Psoas muscle (tissue), 8 donors: ENCODE results near the gene RB1. TPM values are rescaled to one million over a fixed set of nuclear protein-coding genes. Genes with fewer than 3 reads are reported as not detected.

ENCODE experiments used
- ATAC-seq, 4 donors: fragments of 200-7000 bp; cut with Tn5 transposase; one replicate each; pipeline ENCODE4 v1.9.1; 2020; ENCODE audit warnings: moderate library complexity in 3 of 4, mild to moderate bottlenecking in 2 of 4
- DNase-seq, 2 donors: peaks; one replicate each; pipeline ENCODE4 v3.0.0-alpha.2; 2020
- H3K27ac ChIP-seq: fragments of 200-600 bp; one replicate; pipeline ENCODE4 v1.8.0; 2022
- H3K27me3 ChIP-seq, 3 donors: fragments of 200-600 bp in 1 of 3; one replicate each; pipeline versions ENCODE4 v1.6.1 to v1.8.0; 2013 to 2022; ENCODE audit warnings: low read length in 2 of 3, mild to moderate bottlenecking in 2 of 3, moderate library complexity in 1 of 3; ENCODE audit not compliant: insufficient read depth in 3 of 3
- H3K36me3 ChIP-seq, 2 donors: fragments of 200-600 bp in 1 of 2; one replicate each; pipeline versions ENCODE4 v1.6.1 to v1.8.0; 2013 to 2022; ENCODE audit warnings: low read depth in 1 of 2, mild to moderate bottlenecking in 1 of 2, moderate library complexity in 1 of 2; ENCODE audit not compliant: insufficient read depth in 1 of 2
- H3K4me1 ChIP-seq: fragments of 200-600 bp; one replicate; pipeline ENCODE4 v1.8.0; 2022
- H3K4me3 ChIP-seq: fragments of 200-600 bp; one replicate; pipeline ENCODE4 v1.8.0; 2022; ENCODE audit warnings: mild to moderate bottlenecking
- H3K9me3 ChIP-seq: fragments of 200-600 bp; one replicate; pipeline ENCODE4 v1.8.0; 2022
- WGBS, 3 donors: extraction: QIAGEN DNeasy Blood & Tissue Kit; methylation state at CpG; one replicate each; pipeline versions ENCODE4 v1.1.6 to v1.1.7; 2013; 5-methylcytosine and 5-hydroxymethylcytosine counted together
- intact Hi-C, 2 donors: fragments of 100-400 bp; cut with DNase I; formaldehyde crosslinking; loops; one replicate each; pipeline versions ENCODE4 v1.11.0 to v1.14.2; 2022
- polyA plus RNA-seq, 3 donors: library from polyadenylated mRNA; stranded (reverse); fragments of 200-250 nt; gene quantifications; one replicate each; pipeline ENCODE4 v1.2.3, GENCODE V29; 2013
- total RNA-seq, 4 donors: library from RNA; stranded (reverse); fragmentation: NEBNext Ultra II Directional in 2 of 4; extraction: Animal tissue kit (Norgen Biotek cat#: 25700) in 2 of 4; gene quantifications; one replicate each; pipeline versions ENCODE4 v1.2.1 to v1.2.4, GENCODE V29; 2021 to 2023
- TF ChIP-seq, protein P1 (sequence below): fragments of 200-600 bp; IDR thresholded peaks from one replicate; pipeline ENCODE4 v1.8.0; 2022; ENCODE audit warnings: antibody characterized with exemption
- donor health status: healthy with polysubstance abuse.
- donor health status: DM: no; HTN: no; CAD: no; lungs with moderate emphysema.
- donor health status: Bipolar disorder and iron deficiency.
- donor health status: healthy.
- donor health status: DM: yes; HTN: yes; CAD: no.
- donor health status: DM: no; HTN: no; CAD: no.
- donor health status: DM: no; HTN: no; CAD: no.
- donor health status: DM: yes; HTN: yes; CAD: no.

The RB1 gene
- total and polyA plus RNA-seq, 7 donors: 16.6 to 35.6 (median 28.0) TPM

DNA sequence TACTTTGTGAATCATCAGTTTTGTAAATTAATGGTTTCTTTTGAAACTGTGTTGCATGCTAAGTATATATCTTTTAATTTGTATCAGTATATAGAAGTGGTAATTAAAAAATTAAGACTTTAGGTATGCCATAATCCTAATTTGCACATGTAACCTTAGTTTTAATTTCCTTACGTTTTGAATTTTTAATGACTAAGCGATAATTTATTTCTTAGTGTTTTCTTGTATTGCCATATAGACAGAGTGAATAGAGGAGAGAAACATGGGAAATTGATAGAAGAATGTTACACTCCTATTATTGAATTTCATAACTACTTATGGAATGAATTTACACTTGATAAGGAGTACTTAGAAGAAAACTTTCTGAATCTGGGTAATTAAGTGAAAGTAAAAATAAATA is 79.8 kb downstream of the RB1 start:
- 94 to 99% (median 97%) methylated on average over 2 of the region's 2 CpGs for WGBS, 3 donors
- DNase-seq (no peak), ATAC-seq (no peak)
- H3K36me3 ChIP-seq: peaks cover 3 to 46% of the 10 kb centered on the region in 2 donors
- H3K9me3 ChIP-seq: no peaks in the 10 kb centered on the region
- no peaks in the 10 kb centered on the region for H3K27me3 ChIP-seq
- H3K27ac ChIP-seq: no peak overlapping the region
- H3K4me3 ChIP-seq: no peak overlapping the region
- H3K4me1 ChIP-seq: no peaks in the 10 kb centered on the region
- intact Hi-C loops: no loop called here
- TF ChIP-seq, protein P1, sequence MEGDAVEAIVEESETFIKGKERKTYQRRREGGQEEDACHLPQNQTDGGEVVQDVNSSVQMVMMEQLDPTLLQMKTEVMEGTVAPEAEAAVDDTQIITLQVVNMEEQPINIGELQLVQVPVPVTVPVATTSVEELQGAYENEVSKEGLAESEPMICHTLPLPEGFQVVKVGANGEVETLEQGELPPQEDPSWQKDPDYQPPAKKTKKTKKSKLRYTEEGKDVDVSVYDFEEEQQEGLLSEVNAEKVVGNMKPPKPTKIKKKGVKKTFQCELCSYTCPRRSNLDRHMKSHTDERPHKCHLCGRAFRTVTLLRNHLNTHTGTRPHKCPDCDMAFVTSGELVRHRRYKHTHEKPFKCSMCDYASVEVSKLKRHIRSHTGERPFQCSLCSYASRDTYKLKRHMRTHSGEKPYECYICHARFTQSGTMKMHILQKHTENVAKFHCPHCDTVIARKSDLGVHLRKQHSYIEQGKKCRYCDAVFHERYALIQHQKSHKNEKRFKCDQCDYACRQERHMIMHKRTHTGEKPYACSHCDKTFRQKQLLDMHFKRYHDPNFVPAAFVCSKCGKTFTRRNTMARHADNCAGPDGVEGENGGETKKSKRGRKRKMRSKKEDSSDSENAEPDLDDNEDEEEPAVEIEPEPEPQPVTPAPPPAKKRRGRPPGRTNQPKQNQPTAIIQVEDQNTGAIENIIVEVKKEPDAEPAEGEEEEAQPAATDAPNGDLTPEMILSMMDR: no peak

DNA sequence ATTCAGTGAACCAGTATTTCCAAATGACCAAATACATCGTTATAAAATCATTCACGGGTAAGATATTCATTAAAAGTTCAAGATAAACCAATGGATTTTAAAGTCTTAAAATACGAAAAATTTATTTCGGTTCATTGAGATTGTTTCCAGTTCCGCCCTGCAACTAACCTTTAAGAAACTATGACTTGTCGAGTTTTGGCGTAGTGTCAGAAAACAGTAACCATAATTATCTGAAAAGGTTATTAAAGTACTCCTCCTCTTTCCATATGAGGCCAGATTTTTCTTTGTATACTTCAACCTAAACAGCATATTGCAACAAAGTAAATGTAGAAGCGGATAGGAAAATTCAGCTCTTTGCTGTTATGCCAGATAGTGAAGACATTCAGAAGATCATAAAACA is 83.3 kb downstream of the RB1 start:
- intact Hi-C loops: no loop called here
- WGBS, 3 donors: 94 to 97% (median 96%) methylated on average over 8 of the region's 8 CpGs

DNA sequence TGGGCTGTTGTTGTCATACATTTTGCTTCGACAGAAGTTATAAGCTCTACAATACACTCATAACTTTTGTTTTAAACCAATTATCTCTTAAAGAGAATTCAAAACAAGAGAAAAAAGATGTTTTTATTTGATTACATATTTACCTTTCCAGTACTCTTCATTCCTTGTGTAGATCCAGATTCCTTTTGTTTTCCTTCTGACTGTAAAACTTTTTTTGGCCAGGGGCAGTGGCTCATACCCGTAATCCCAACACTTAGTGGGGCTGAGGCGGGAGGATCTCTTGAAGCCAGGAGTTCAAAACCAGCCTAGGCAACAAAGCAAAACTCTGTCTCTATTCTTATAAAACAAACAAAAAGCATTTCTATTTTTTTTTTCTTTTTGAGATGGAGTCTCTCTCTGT is 87.7 kb downstream of the RB1 start:
- H3K9me3 ChIP-seq: no peaks in the 10 kb centered on the region
- H3K27ac ChIP-seq: no peak overlapping the region
- intact Hi-C loops: no loop called here
- WGBS, 3 donors: 97 to 98% (median 98%) methylated on average over 3 of the region's 3 CpGs
- TF ChIP-seq, protein P1: no peak
- no peak for ATAC-seq
- H3K36me3 ChIP-seq: peaks cover 0 to 31% of the 10 kb centered on the region in 2 donors
- H3K4me1 ChIP-seq: no peaks in the 10 kb centered on the region
- no peak for DNase-seq
- no peaks in the 10 kb centered on the region for H3K27me3 ChIP-seq
- H3K4me3 ChIP-seq: no peak overlapping the region

More for the DNA sequence above, 83.3 kb downstream of the RB1 start:
- no peaks in the 10 kb centered on the region for H3K27me3 ChIP-seq
- no peaks in the 10 kb centered on the region for H3K4me1 ChIP-seq
- H3K36me3 ChIP-seq: peaks cover 0 to 19% of the 10 kb centered on the region in 2 donors
- ATAC-seq: no peak
- TF ChIP-seq, protein P1: no peak
- DNase-seq: no peak
- H3K4me3 ChIP-seq: no peak overlapping the region
- H3K9me3 ChIP-seq: no peaks in the 10 kb centered on the region
- no peak overlapping the region for H3K27ac ChIP-seq

DNA sequence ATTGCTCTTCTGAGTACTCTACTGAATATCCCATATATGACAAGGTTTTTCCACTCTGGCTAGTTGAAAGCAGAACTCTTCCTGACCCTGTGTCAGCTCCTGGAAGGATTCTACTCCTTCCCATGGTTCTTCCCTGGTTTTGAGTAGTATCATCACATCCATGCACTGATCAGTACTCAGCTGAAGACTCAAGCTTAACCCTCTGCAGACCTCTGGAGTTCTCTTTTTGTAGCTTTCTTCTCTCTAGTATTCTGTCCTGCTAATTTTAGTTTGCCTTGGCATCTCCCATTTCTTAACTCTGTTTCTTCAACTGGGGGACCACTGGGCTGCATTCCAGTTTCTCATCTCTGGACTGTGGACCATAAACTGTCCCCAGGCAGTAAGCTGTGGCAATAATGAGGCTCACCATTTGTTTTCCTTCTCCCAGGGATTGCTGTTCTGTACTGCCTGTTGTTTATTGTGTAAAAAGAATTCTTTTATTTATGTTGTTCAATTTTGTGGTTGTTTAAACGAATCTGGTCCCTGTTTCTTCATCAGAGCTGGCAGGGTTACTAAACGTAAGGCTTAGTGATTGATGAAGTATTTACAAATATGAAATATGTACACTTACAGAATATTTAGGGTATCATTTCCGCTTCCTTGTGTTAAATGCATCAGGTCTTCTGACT is 89.6 kb downstream of the RB1 start:
- Histone ChIP-seq H3K27me3 (no peaks in the 10 kb centered on the region), H3K4me3 (no peak overlapping the region), H3K27ac (no peak overlapping the region), H3K4me1 (no peaks in the 10 kb centered on the region), H3K9me3 (no peaks in the 10 kb centered on the region), H3K36me3 (peaks cover 0 to 29% of the 10 kb centered on the region in 2 donors)
- DNase-seq (no peak), ATAC-seq (no peak)
- intact Hi-C loops: no loop called here
- 91 to 94% (median 91%) methylated on average over 3 of the region's 3 CpGs for WGBS, 3 donors
- TF ChIP-seq, protein P1: no peak

DNA sequence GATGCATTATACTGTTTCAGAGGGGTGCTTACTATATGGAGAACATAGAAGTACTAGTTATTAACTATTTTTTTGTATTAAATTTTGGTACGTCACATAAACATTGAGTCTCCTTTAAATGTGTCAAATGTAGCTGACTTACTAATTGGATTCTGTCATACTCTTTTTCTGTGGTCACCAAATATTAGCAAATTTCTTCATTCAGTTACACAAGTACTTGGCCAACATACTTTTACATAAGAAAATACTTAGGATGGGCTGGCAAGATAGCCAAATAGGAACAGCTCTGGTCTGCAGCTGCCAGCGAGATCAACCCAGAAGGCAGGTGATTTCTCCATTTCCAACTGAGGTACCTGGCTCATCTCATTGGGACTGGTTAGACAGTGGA is 90.1 kb downstream of the RB1 start:
- ATAC-seq: no peak
- TF ChIP-seq, protein P1: no peak
- WGBS, 3 donors: 96 to 97% (median 97%) methylated on average over 2 of the region's 2 CpGs
- Histone ChIP-seq H3K27ac (no peak overlapping the region), H3K9me3 (no peaks in the 10 kb centered on the region), H3K4me3 (no peak overlapping the region), H3K36me3 (peaks cover 0 to 29% of the 10 kb centered on the region in 2 donors), H3K4me1 (no peaks in the 10 kb centered on the region), H3K27me3 (no peaks in the 10 kb centered on the region)
- intact Hi-C loops: no loop called here
- no peak for DNase-seq
